A549 (cell line): ENCODE results near the gene PSMD8. TPM values are rescaled to one million over a fixed set of nuclear protein-coding genes. Genes with fewer than 3 reads are reported as not detected.

ENCODE experiments used
- ATAC-seq, 2 experiments: fragments of 200-7000 bp in 1 of 2; fragments of >200 bp in 1 of 2; cut with Nextera tagmentation in 1 of 2; cut with Tn5 transposase in 1 of 2; 3 replicates each; pipeline versions ENCODE4 v1.8.0 to v1.9.1; 2018 to 2020; ENCODE audit warnings: mild to moderate bottlenecking in 1 of 2, moderate library complexity in 1 of 2
- CTCF ChIA-PET: fragments of 300-600 bp; sonication (Branson Sonifier 250); formaldehyde crosslinking; extraction: SDS; loops from one replicate; lab custom pipeline; 2021; ENCODE audit warnings: antibody characterized with exemption, inconsistent platforms; lab: Yijun Ruan, JAX
- POLR2A ChIA-PET: fragments of 350-600 bp; formaldehyde crosslinking; extraction: SDS; loops from one replicate; lab custom pipeline; 2021; ENCODE audit warnings: antibody characterized with exemption, inconsistent platforms; lab: Yijun Ruan, JAX
- DNase-seq, 2 experiments: peaks; one replicate each; pipeline versions ENCODE4 v3.0.0 to v3.0.0-alpha.2; 2011 to 2016; ENCODE audit warnings: low read depth in 1 of 2, low spot score in 1 of 2
- FAIRE-seq: peaks from 2 replicates; lab custom pipeline; 2011; peaks lifted over from hg19 to GRCh38; lab: Jason Lieb, UNC
- H3K27ac ChIP-seq, 2 experiments: fragments of >200 bp; sonication (Bioruptor Twin); formaldehyde crosslinking; 3 replicates each; pipeline ENCODE4 v1.5.1; 2016 to 2017
- H3K4me1 ChIP-seq: fragments of >200 bp; sonication (Bioruptor Twin); formaldehyde crosslinking; 3 replicates; pipeline ENCODE4 v1.6.1; 2016
- H3K4me2 ChIP-seq: fragments of >200 bp; sonication (Bioruptor Twin); formaldehyde crosslinking; 3 replicates; pipeline ENCODE4 v1.6.1; 2016
- H3K4me3 ChIP-seq: fragments of >200 bp; sonication (Bioruptor Twin); formaldehyde crosslinking; 3 replicates; pipeline ENCODE4 v1.5.1; 2016
- H3K9me3 ChIP-seq: fragments of >200 bp; sonication (Bioruptor Twin); formaldehyde crosslinking; 3 replicates; pipeline ENCODE4 v1.6.1; 2016
- ATOH8 ChIP-seq: fragments of 250-450 bp; sonication (Bioruptor Pico); IDR thresholded peaks from 2 replicates; pipeline ENCODE4 v1.5.0; 2020; ENCODE audit warnings: low read depth, mild to moderate bottlenecking, moderate library complexity
- BCL3 ChIP-seq: fragments of >200 bp; sonication (Bioruptor Twin); formaldehyde crosslinking; IDR thresholded peaks from 3 replicates; pipeline ENCODE4 v1.6.1; 2016
- CHD2 ChIP-seq: fragments of 150-350 bp; IDR thresholded peaks from 2 replicates; pipeline ENCODE4 v1.6.1; 2014; ENCODE audit warnings: low read length; ENCODE audit not compliant: partially characterized antibody
- CHD4 ChIP-seq: fragments of 200-600 bp; sonication (generic); IDR thresholded peaks from 2 replicates; pipeline ENCODE4 v1.6.1; 2016; ENCODE audit warnings: antibody characterized with exemption, mild to moderate bottlenecking, borderline replicate concordance
- CTCF ChIP-seq: fragments of >200 bp; sonication (Bioruptor Twin); formaldehyde crosslinking; IDR thresholded peaks from 3 replicates; pipeline ENCODE4 v1.5.1; 2016
- EHF ChIP-seq: fragments of 250-450 bp; sonication (Bioruptor Pico); IDR thresholded peaks from 2 replicates; pipeline ENCODE4 v1.5.0; 2020; ENCODE audit warnings: mild to moderate bottlenecking
- EP300 ChIP-seq, 2 experiments: fragments of >200 bp; sonication (Bioruptor Twin); formaldehyde crosslinking; IDR thresholded peaks; 2 replicates in 1 of 2; 3 replicates in 1 of 2; pipeline ENCODE4 v1.6.1; 2016 to 2017
- FOSB ChIP-seq: fragments of 250-450 bp; sonication (Bioruptor Pico); IDR thresholded peaks from 2 replicates; pipeline ENCODE4 v1.5.0; 2020; ENCODE audit warnings: mild to moderate bottlenecking, moderate library complexity
- HOXA7 ChIP-seq: fragments of 250-450 bp; sonication (Bioruptor Pico); IDR thresholded peaks from 2 replicates; pipeline ENCODE4 v1.5.0; 2020; ENCODE audit warnings: mild to moderate bottlenecking, moderate library complexity
- HOXB13 ChIP-seq: fragments of 250-450 bp; sonication (Bioruptor Pico); IDR thresholded peaks from 2 replicates; pipeline ENCODE4 v1.5.0; 2020; ENCODE audit warnings: low read depth, mild to moderate bottlenecking, moderate library complexity
- JUN ChIP-seq, 2 experiments: fragments of >200 bp; sonication (Bioruptor Twin); formaldehyde crosslinking; IDR thresholded peaks; 2 replicates in 1 of 2; 3 replicates in 1 of 2; pipeline ENCODE4 v1.6.1; 2016 to 2017
- JUNB ChIP-seq: fragments of >200 bp; sonication (Bioruptor Twin); formaldehyde crosslinking; IDR thresholded peaks from 2 replicates; pipeline ENCODE4 v1.6.1; 2016
- MYC ChIP-seq: IDR thresholded peaks from 2 replicates; pipeline ENCODE4 v1.6.1; 2012; ENCODE audit warnings: mild to moderate bottlenecking, inconsistent platforms, low read length, improper control_type of control experiment, borderline replicate concordance
- NFE2L2 ChIP-seq: fragments of 150-350 bp; conservative IDR thresholded peaks from 2 replicates; pipeline ENCODE4 v1.6.1; 2014; ENCODE audit warnings: low read length
- POLR2A ChIP-seq: IDR thresholded peaks from 2 replicates; pipeline ENCODE4 v1.6.1; 2012; ENCODE audit warnings: mild to moderate bottlenecking, low read length
- POLR2AphosphoS2 ChIP-seq: conservative IDR thresholded peaks from 2 replicates; pipeline ENCODE4 v1.6.1; 2012; ENCODE audit warnings: low read length, improper control_type of control experiment, inconsistent platforms
- RAD21 ChIP-seq, 2 experiments: fragments of >200 bp in 1 of 2; sonication (Bioruptor Twin) in 1 of 2; formaldehyde crosslinking in 1 of 2; IDR thresholded peaks in 1 of 2; conservative IDR thresholded peaks in 1 of 2; 2 replicates in 1 of 2; 3 replicates in 1 of 2; pipeline ENCODE4 v1.6.1; 2012 to 2018; ENCODE audit warnings: inconsistent platforms in 1 of 2
- RCOR1 ChIP-seq: fragments of 150-350 bp; IDR thresholded peaks from 2 replicates; pipeline ENCODE4 v1.6.1; 2014; ENCODE audit warnings: antibody characterized with exemption, low read length, low read depth
- REST ChIP-seq: fragments of 200-600 bp; sonication (generic); IDR thresholded peaks from 2 replicates; pipeline ENCODE4 v1.6.1; 2016; ENCODE audit warnings: antibody characterized with exemption, mild to moderate bottlenecking, moderate library complexity
- RFX5 ChIP-seq: fragments of 450-650 bp; IDR thresholded peaks from 2 replicates; pipeline ENCODE4 v1.7.1; 2014; ENCODE audit warnings: antibody characterized with exemption, mild to moderate bottlenecking, moderate library complexity
- RNF2 ChIP-seq: fragments of 200-600 bp; sonication (generic); IDR thresholded peaks from 2 replicates; pipeline ENCODE4 v1.6.1; 2016; ENCODE audit warnings: low read depth, mild to moderate bottlenecking, antibody characterized with exemption, moderate library complexity, borderline replicate concordance
- SMC3 ChIP-seq: fragments of >200 bp; sonication (Bioruptor Twin); formaldehyde crosslinking; IDR thresholded peaks from 3 replicates; pipeline ENCODE4 v1.6.1; 2018; ENCODE audit warnings: inconsistent platforms
- SREBF2 ChIP-seq: fragments of 450-650 bp; IDR thresholded peaks from 2 replicates; pipeline ENCODE4 v1.6.1; 2014; ENCODE audit warnings: mild to moderate bottlenecking, moderate library complexity
- TP53 ChIP-seq: fragments of 250-450 bp; sonication (Bioruptor Pico); IDR thresholded peaks from 2 replicates; pipeline ENCODE4 v1.5.0; 2021; ENCODE audit warnings: mild to moderate bottlenecking, moderate library complexity
- USF2 ChIP-seq: fragments of 450-650 bp; IDR thresholded peaks from 2 replicates; pipeline ENCODE4 v1.6.1; 2014; ENCODE audit warnings: antibody characterized with exemption
- ZC3H11A ChIP-seq: fragments of 450-650 bp; IDR thresholded peaks from 2 replicates; pipeline ENCODE4 v1.6.1; 2014; ENCODE audit warnings: antibody characterized with exemption, mild to moderate bottlenecking
- ZFP36 ChIP-seq: fragments of 450-650 bp; IDR thresholded peaks from 2 replicates; pipeline ENCODE4 v1.6.1; 2014; ENCODE audit warnings: borderline replicate concordance; ENCODE audit not compliant: partially characterized antibody
- ZNF302 ChIP-seq: fragments of 250-450 bp; sonication (Bioruptor Pico); IDR thresholded peaks from 2 replicates; pipeline ENCODE4 v1.9.0; 2021; ENCODE audit warnings: inconsistent platforms, mild to moderate bottlenecking, moderate library complexity
- ZSCAN20 ChIP-seq: fragments of 250-450 bp; sonication (Bioruptor Pico); IDR thresholded peaks from 2 replicates; pipeline ENCODE4 v1.8.0; 2022; ENCODE audit warnings: mild to moderate bottlenecking, moderate library complexity
- WGBS: methylation state at CpG from one replicate; pipeline ENCODE4 v1.1.6; 2017; ENCODE audit errors: missing lambda C conversion rate; 5-methylcytosine and 5-hydroxymethylcytosine counted together
- polyA plus RNA-seq, 4 experiments: library from polyadenylated mRNA; depleted of rRNA in 3 of 4; stranded (reverse); fragments of >200 nt; fragmentation: RNase III in 1 of 4; extraction: RNeasy Plus Mini Kit Qiagen cat#74134 plus additional on column Dnase treatment in 1 of 4; gene quantifications; 2 replicates in 3 of 4; 3 replicates in 1 of 4; pipeline ENCODE4 v1.2.3, GENCODE V29; 2011 to 2017

The PSMD8 gene
- polyA plus RNA-seq, 2 of the 4 experiments (the other 2 are of a cell fraction): 437 to 456 TPM

- Histone ChIP-seq H3K4me1 (peaks cover 13% of the 10 kb centered on the region), H3K9me3 (no peaks in the 10 kb centered on the region), H3K4me2 (no peak overlapping the region), H3K27ac (no peak overlapping the region), H3K4me3 (no peak overlapping the region)
- DNase-seq (peak; percentile 75 to 93), ATAC-seq (peak; percentile 33 to 60), FAIRE-seq (peak; percentile 77)
- POLR2A ChIA-PET: interaction anchor here (0.5 to 2.5 kb wide), 4 partner anchors 9 to 779 kb away, joined by 3 to 28 read pairs (median 6); partner anchors contain the start of genes C19orf33 and PSMD8
- WGBS: 63% methylated on average over 10 of the region's 10 CpGs
- CTCF ChIA-PET: interaction anchor here (0.8 to 12.4 kb wide), 31 partner anchors 8 to 495 kb away, joined by 3 to 254 read pairs (median 5); partner anchors contain the start of genes C19orf33, CATSPERG, FAM98C and PPP1R14A
- TF ChIP-seq CHD4: no peak
- TF ChIP-seq SREBF2: no peak
- no peak; the same call in none of the 2 replicates for TF ChIP-seq TP53
- no peak for TF ChIP-seq RCOR1
- no peak for TF ChIP-seq EHF
- 0 out of 2 replicates have a peak, but pooled peaks have one; percentile 59 for TF ChIP-seq POLR2AphosphoS2
- TF ChIP-seq HOXA7: peak; percentile 76; the same call in 1 of the 2 replicates
- TF ChIP-seq ZFP36: no peak
- TF ChIP-seq JUN (IDR thresholded peaks at IDR 0.05): peak in 1 of 2 experiments; percentile 10; a peak in 1 of 5 replicates
- TF ChIP-seq SMC3: peak; percentile 74
- peak; percentile 89 for TF ChIP-seq CTCF
- TF ChIP-seq MYC: no peak
- TF ChIP-seq NFE2L2: no peak
- TF ChIP-seq RNF2: no peak
- TF ChIP-seq ZNF302 (CRISPR knock-in tag): no peak
- TF ChIP-seq FOSB (CRISPR knock-in tag): peak; percentile 43; the same call in 1 of the 2 replicates
- TF ChIP-seq RAD21 (conservative IDR thresholded peaks at IDR 0.05 in 1 of 2, IDR thresholded peaks at IDR 0.05 in 1 of 2): peak; percentile 77 to 87
- no peak for TF ChIP-seq HOXB13 (CRISPR knock-in tag)
- TF ChIP-seq CHD2: no peak
- TF ChIP-seq JUNB: no peak
- no peak for TF ChIP-seq USF2
- no peak for TF ChIP-seq ZSCAN20 (CRISPR knock-in tag)
- TF ChIP-seq RFX5: no peak
- TF ChIP-seq POLR2A: no peak
- TF ChIP-seq EP300 (IDR thresholded peaks at IDR 0.05): no peak
- TF ChIP-seq ATOH8 (CRISPR knock-in tag): no peak
- no peak for TF ChIP-seq ZC3H11A
- TF ChIP-seq BCL3: no peak
- TF ChIP-seq REST: no peak
Observed at GRCh38 chr19:38384209-38385027, 10.0 kb downstream of the PSMD8 start.
